Measurements from ENCODE around the gene SNTG2.

Gene SNTG2

GRCh38 chr2:925711-926110 is 24.9 kb upstream of the SNTG2 start:
- DNase-seq (ENCODE audit: low read depth), result no peak
- no peak overlapping the region for H3K4me3 ChIP-seq (ENCODE audit: low read depth, low read length)

GRCh38 chr2:926259-926793 is 24.3 kb upstream of the SNTG2 start:
- H3K4me3 ChIP-seq (ENCODE audit: low read depth, low read length), result no peak overlapping the region
- DNase-seq (ENCODE audit: low read depth), result no peak

GRCh38 chr2:926896-927295 is 23.8 kb upstream of the SNTG2 start:
- H3K4me3 ChIP-seq (ENCODE audit: low read depth, low read length), result no peak overlapping the region
- DNase-seq (ENCODE audit: low read depth), result no peak

- H3K4me3 ChIP-seq (ENCODE audit: low read depth, low read length), result no peak overlapping the region
- no peak for DNase-seq (ENCODE audit: low read depth)
These were observed 21.5 kb upstream of the SNTG2 start for GRCh38 chr2:929011-929735.

- H3K4me3 ChIP-seq (ENCODE audit: low read depth, low read length), result no peak overlapping the region
These were observed 20.7 kb upstream of the SNTG2 start for GRCh38 chr2:929925-930324.

GRCh38 chr2:930935-931334 is 19.7 kb upstream of the SNTG2 start:
- no peak overlapping the region for H3K4me3 ChIP-seq (ENCODE audit: low read depth, low read length)
- no peak for DNase-seq (ENCODE audit: low read depth)

More at GRCh38 chr2:929925-930324, 20.7 kb upstream of the SNTG2 start:
- no peak for DNase-seq (ENCODE audit: low read depth)

- DNase-seq (ENCODE audit: low read depth), result no peak
- H3K4me3 ChIP-seq (ENCODE audit: low read depth, low read length), result no peak overlapping the region
These were observed 18.1 kb upstream of the SNTG2 start for GRCh38 chr2:932320-933115.

- no peak for DNase-seq (ENCODE audit: low read depth)
- no peak overlapping the region for H3K4me3 ChIP-seq (ENCODE audit: low read depth, low read length)
These were observed 16.8 kb upstream of the SNTG2 start for GRCh38 chr2:933734-934295.

GRCh38 chr2:937530-937929 is 13.1 kb upstream of the SNTG2 start:
- H3K4me3 ChIP-seq (ENCODE audit: low read depth, low read length), result no peak overlapping the region
- DNase-seq (ENCODE audit: low read depth), result no peak

GRCh38 chr2:938181-939005 is 12.3 kb upstream of the SNTG2 start:
- no peak overlapping the region for H3K4me3 ChIP-seq (ENCODE audit: low read depth, low read length)
- DNase-seq (ENCODE audit: low read depth), result no peak

- H3K4me3 ChIP-seq (ENCODE audit: low read depth, low read length), result no peak overlapping the region
- DNase-seq (ENCODE audit: low read depth), result peak; percentile 65
These were observed 10.6 kb upstream of the SNTG2 start for GRCh38 chr2:939936-940601.

- H3K4me3 ChIP-seq (ENCODE audit: low read depth, low read length), result no peak overlapping the region
- no peak for DNase-seq (ENCODE audit: low read depth)
These were observed 8.8 kb upstream of the SNTG2 start for GRCh38 chr2:941871-942270.

- DNase-seq (ENCODE audit: low read depth), result no peak
- no peak overlapping the region for H3K4me3 ChIP-seq (ENCODE audit: low read depth, low read length)
These were observed 7.7 kb upstream of the SNTG2 start for GRCh38 chr2:942775-943460.

GRCh38 chr2:943461-943797 is 7.2 kb upstream of the SNTG2 start:
- no peak for DNase-seq (ENCODE audit: low read depth)

GRCh38 chr2:943821-944220 is 6.8 kb upstream of the SNTG2 start:
- H3K4me3 ChIP-seq (ENCODE audit: low read depth, low read length), result no peak overlapping the region
- no peak for DNase-seq (ENCODE audit: low read depth)

More at GRCh38 chr2:943461-943797, 7.2 kb upstream of the SNTG2 start:
- H3K4me3 ChIP-seq (ENCODE audit: low read depth, low read length), result no peak overlapping the region

- no peak for DNase-seq (ENCODE audit: low read depth)
- no peak overlapping the region for H3K4me3 ChIP-seq (ENCODE audit: low read depth, low read length)
These were observed 6.0 kb upstream of the SNTG2 start for GRCh38 chr2:944693-945092.

- no peak for DNase-seq (ENCODE audit: low read depth)
- H3K4me3 ChIP-seq (ENCODE audit: low read depth, low read length), result no peak overlapping the region
These were observed 5.5 kb upstream of the SNTG2 start for GRCh38 chr2:945104-945503.

- no peak overlapping the region for H3K4me3 ChIP-seq (ENCODE audit: low read depth, low read length)
- no peak for DNase-seq (ENCODE audit: low read depth)
These were observed 4.3 kb upstream of the SNTG2 start for GRCh38 chr2:946073-946948.

Measured in skeletal muscle cell (primary cell).